Tibial artery (tissue), 4 donors: ENCODE measurements around the gene KDM5B.

Source experiments
- DNase-seq, 2 donors: peaks; one replicate each; pipeline ENCODE4 v3.0.0-alpha.2; 2019
- H3K27ac ChIP-seq, 2 donors: fragments of 200-600 bp; sonication (generic) in 1 of 2; 1 replicate in 1 of 2; 2 replicates in 1 of 2; pipeline ENCODE4 v1.5.1; 2018 to 2019; ENCODE audit warnings: mild to moderate bottlenecking in 1 of 2
- H3K27me3 ChIP-seq, 2 donors: fragments of 200-600 bp; sonication (generic) in 1 of 2; one replicate each; pipeline versions ENCODE4 v1.5.1 to v1.6.0; 2016 to 2019
- H3K36me3 ChIP-seq, 3 donors: fragments of 200-600 bp; sonication (generic) in 2 of 3; one replicate each; pipeline ENCODE4 v1.5.1; 2016 to 2019; ENCODE audit warnings: mild to moderate bottlenecking in 2 of 3
- H3K4me1 ChIP-seq, 4 donors: fragments of 200-600 bp; sonication (generic) in 2 of 4; 1 replicate in 3 of 4; 2 replicates in 1 of 4; pipeline ENCODE4 v1.5.1; 2016 to 2019
- H3K4me3 ChIP-seq, 2 donors: fragments of 200-600 bp; sonication (generic) in 1 of 2; 1 replicate in 1 of 2; 2 replicates in 1 of 2; pipeline ENCODE4 v1.5.1; 2018 to 2019; ENCODE audit warnings: mild to moderate bottlenecking in 2 of 2
- H3K9me3 ChIP-seq, 3 donors: fragments of 200-600 bp; sonication (generic) in 1 of 3; one replicate each; pipeline ENCODE4 v1.5.1; 2016 to 2019
- intact Hi-C: fragments of 100-400 bp; cut with DNase I; formaldehyde crosslinking; loops from one replicate; pipeline ENCODE4 v1.15.0; 2023; ENCODE audit warnings: low total_unique reads
- TF ChIP-seq, protein P1 (sequence below), 2 experiments: fragments of 200-600 bp in 1 of 2; fragments of 450-650 bp in 1 of 2; IDR thresholded peaks; one replicate each; pipeline ENCODE4 v1.5.1; 2017 to 2019; ENCODE audit warnings: antibody characterized with exemption in 2 of 2, mild to moderate bottlenecking in 1 of 2, moderate library complexity in 1 of 2

The KDM5B gene

GRCh38 chr1:202681736-202682420 is 126.3 kb downstream of the KDM5B start:
- H3K27me3 ChIP-seq = peaks cover 0 to 48% of the 10 kb centered on the region in 2 donors
- H3K9me3 ChIP-seq = peaks cover 0 to 10% (median 8%) of the 10 kb centered on the region in 3 donors
- no peaks in the 10 kb centered on the region for H3K4me1 ChIP-seq
- no peaks in the 10 kb centered on the region for H3K36me3 ChIP-seq
- H3K4me3 ChIP-seq = no peak overlapping the region
- DNase-seq = peak in 1 of 2 donors; percentile 40
- intact Hi-C loops = no loop called here
- TF ChIP-seq, protein P1, sequence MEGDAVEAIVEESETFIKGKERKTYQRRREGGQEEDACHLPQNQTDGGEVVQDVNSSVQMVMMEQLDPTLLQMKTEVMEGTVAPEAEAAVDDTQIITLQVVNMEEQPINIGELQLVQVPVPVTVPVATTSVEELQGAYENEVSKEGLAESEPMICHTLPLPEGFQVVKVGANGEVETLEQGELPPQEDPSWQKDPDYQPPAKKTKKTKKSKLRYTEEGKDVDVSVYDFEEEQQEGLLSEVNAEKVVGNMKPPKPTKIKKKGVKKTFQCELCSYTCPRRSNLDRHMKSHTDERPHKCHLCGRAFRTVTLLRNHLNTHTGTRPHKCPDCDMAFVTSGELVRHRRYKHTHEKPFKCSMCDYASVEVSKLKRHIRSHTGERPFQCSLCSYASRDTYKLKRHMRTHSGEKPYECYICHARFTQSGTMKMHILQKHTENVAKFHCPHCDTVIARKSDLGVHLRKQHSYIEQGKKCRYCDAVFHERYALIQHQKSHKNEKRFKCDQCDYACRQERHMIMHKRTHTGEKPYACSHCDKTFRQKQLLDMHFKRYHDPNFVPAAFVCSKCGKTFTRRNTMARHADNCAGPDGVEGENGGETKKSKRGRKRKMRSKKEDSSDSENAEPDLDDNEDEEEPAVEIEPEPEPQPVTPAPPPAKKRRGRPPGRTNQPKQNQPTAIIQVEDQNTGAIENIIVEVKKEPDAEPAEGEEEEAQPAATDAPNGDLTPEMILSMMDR (IDR thresholded peaks at IDR 0.05) = no peak
- H3K27ac ChIP-seq = no peak overlapping the region

DNA sequence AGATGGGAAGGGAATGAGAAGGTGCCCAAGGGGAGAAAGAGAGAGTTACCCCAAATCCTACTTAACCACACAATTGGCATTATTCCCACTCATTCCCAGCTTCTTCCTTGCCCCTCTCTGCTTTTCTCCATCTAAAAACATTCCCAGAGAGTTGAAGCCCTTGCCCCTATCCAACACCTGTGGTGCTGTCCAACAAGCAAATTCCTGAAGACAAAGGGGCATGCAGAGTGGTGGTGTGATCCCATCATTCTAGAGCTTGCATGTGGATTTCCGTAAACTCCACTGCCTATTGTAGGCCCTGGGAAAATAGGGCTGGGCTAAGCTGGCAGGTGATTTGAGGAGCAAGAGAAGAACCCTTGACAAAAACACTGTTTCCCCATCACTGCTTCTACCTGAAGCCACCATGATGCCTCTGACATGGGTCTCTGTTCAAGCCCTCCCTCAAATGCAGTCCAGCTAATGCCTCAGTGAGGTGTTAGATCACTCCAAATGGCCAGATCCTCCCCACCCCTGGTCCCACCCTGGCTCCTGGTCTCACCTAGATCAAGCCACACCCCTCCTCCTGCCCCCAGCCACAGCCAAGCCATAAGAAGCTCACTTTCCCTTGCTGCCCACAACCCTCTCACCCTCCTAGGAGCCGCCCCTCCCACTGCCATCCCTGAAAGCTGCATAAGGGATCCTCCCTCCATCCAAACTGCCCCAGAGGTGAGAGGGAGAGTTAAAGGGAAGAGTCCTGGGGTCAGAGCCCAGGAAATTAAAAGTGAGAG is 127.5 kb downstream of the KDM5B start:
- H3K9me3 ChIP-seq = peaks cover 0 to 10% (median 10%) of the 10 kb centered on the region in 3 donors
- H3K27ac ChIP-seq = no peak overlapping the region
- intact Hi-C loops = no loop called here
- no peaks in the 10 kb centered on the region for H3K4me1 ChIP-seq
- TF ChIP-seq, protein P1 (IDR thresholded peaks at IDR 0.05) = no peak
- H3K27me3 ChIP-seq = peaks cover 0 to 47% of the 10 kb centered on the region in 2 donors
- H3K4me3 ChIP-seq = no peak overlapping the region
- DNase-seq = peak in 1 of 2 donors; percentile 50
- no peaks in the 10 kb centered on the region for H3K36me3 ChIP-seq

DNA sequence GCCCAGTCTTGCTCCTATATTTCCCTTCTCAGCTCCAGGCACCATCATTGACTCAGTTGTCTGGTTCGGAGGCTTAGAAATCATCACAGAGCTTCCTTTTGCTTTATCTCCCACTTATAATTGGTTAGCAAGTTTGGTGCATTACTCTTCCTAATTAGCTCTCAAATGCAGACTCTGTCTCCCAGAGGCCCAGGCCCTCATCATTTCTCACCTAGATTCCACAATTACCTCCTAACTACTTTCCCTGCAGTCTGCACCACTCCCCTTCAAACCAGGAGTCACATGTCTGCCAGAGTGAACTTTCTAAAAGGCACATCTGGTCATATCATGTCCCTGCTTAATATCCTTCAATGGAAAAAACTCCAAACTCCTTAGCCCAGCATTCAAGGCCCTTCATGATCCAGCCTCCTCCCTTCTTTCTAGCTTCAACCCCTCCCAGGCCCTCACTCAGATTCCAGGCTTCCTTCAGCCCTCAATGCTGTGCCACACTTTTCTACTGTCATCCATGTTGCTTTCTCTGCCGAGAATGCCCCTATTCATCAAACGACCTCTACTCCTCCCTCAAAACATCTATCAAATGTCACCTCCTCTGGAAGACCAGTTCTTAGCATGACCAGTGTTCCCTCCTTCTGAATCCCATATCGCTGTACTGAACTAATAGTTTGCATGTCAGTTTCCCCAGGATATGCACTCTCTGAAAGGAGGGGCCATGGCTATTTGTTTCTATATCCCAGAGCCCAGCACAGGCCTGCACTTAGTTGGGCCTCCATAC is 128.6 kb downstream of the KDM5B start:
- no peak for DNase-seq
- Histone ChIP-seq H3K4me3 (no peak overlapping the region), H3K36me3 (no peaks in the 10 kb centered on the region), H3K27me3 (peaks cover 0 to 48% of the 10 kb centered on the region in 2 donors), H3K4me1 (no peaks in the 10 kb centered on the region), H3K27ac (no peak overlapping the region), H3K9me3 (peaks cover 0 to 10% (median 10%) of the 10 kb centered on the region in 3 donors)
- intact Hi-C loops = no loop called here
- TF ChIP-seq, protein P1 (IDR thresholded peaks at IDR 0.05) = no peak

GRCh38 chr1:202677433-202677832 is 130.8 kb downstream of the KDM5B start:
- Histone ChIP-seq H3K9me3 (peaks cover 0 to 10% (median 10%) of the 10 kb centered on the region in 3 donors), H3K27ac (no peak overlapping the region), H3K36me3 (no peaks in the 10 kb centered on the region), H3K27me3 (peaks cover 0 to 47% of the 10 kb centered on the region in 2 donors), H3K4me3 (no peak overlapping the region), H3K4me1 (no peaks in the 10 kb centered on the region)
- intact Hi-C loops = no loop called here
- TF ChIP-seq, protein P1 (IDR thresholded peaks at IDR 0.05) = no peak
- no peak for DNase-seq
